GM21423 (cell line): ENCODE measurements around the gene MSL3.

Experiments used
- ATAC-seq: cut with Tn5 transposase; IDR thresholded peaks from one replicate; pipeline ENCODE4 v1.9.1; 2021; ENCODE audit warnings: mild to moderate bottlenecking, moderate library complexity; ENCODE audit not compliant: unreplicated experiment

The MSL3 gene

DNA sequence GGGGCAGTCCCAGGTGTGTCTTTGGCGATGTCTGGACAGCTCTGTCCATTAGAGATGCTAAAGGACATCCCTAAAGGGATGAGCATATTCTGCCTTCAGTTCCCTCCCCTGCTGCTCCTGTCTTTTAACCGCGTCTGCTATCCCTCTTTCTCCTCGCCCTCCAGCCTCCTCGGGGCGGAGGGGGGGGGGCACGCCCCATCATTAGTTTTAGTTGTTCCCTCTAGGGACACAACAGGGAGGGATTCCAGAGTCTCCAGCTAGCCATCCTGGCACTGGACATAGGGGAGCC, 1.1 kb downstream of the MSL3 start:
- no peak for ATAC-seq

GRCh38 chrX:11759461-11760311, 1.6 kb downstream of the MSL3 start:
- ATAC-seq: peak; percentile 67

DNA sequence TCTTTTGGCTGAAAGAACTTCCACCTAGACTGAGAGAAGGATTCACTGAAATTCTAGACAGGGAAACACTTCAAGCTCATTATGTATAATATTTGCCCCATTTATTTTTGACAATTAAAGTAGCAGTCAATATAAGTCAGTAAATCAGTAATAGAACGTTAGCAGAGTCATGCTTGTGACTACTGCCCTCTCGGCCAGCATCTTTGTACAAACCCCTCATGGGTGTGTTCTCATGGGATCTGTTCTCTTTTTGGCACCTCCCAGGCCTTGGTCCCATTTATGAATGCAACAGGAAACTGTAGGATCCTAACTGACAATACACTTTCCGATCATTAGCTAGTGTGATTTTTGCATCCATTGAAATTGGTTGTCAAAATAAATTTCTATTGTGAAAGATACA, 2.9 kb downstream of the MSL3 start:
- ATAC-seq: no peak

DNA sequence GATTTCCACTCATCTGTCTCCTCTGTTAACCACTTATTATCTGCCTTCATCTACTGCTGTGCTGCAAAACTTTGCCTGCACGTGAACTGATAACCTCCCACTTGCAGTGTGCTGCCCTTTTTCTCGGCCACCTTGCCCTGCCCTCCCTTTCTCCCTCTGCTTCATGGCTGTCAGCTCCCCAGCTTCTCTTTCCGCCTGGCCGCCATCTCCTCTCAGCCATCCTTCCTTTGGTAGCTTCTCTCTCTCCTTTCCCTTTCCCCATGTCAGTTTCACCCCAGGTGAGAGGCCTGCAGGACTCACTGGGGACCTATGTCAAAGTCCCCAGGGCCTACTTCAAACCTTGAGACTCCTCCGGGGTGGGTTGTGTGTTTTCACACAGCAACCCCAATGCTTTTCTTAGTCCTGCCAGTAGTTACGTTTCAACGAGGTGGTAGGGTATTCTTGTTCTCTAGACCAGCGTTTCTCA, 6.6 kb downstream of the MSL3 start:
- ATAC-seq: no peak

DNA sequence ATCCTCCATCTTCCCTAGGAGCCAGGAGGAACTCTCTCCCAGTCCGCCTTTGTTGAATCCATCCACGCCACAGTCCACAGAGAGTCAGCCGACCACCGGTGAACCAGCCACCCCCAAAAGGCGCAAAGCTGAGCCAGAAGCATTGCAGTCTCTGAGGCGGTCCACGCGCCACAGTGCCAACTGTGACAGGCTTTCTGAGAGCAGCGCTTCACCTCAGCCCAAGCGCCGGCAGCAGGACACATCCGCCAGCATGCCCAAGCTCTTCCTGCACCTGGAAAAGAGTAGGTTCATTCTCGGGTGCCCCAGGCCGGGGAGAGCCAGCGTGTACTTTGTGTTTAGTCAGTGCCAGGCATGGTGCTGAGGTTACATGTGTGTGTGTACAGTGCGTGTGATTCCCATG, 7.4 kb downstream of the MSL3 start:
- no peak for ATAC-seq

GRCh38 chrX:11766487-11766886, 8.4 kb downstream of the MSL3 start:
- ATAC-seq: no peak

- peak; percentile 56 for ATAC-seq
Measured at GRCh38 chrX:11768039-11768438, 10.0 kb downstream of the MSL3 start.

DNA sequence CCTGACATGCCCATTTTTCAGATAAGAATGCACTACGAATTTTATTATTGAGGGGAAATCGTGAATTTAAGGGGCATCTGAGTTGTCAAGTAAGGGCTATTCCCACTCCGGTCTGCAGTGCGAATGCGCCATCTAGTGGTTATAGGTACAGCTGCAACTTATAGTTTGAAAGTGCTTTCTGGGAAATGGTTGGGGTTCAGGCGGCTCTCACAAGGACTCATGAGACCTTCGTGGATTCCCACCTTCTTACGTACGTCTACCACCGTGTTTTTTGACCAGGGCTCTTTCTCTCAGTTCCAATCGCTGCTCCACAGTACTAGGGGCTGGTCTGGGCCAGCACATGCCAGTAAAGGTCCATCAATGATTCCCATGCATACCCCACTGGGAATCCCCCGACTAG, 12.3 kb downstream of the MSL3 start:
- ATAC-seq: peak; percentile 69

- no peak for ATAC-seq
Measured at GRCh38 chrX:11778230-11778629, 20.2 kb downstream of the MSL3 start.

DNA sequence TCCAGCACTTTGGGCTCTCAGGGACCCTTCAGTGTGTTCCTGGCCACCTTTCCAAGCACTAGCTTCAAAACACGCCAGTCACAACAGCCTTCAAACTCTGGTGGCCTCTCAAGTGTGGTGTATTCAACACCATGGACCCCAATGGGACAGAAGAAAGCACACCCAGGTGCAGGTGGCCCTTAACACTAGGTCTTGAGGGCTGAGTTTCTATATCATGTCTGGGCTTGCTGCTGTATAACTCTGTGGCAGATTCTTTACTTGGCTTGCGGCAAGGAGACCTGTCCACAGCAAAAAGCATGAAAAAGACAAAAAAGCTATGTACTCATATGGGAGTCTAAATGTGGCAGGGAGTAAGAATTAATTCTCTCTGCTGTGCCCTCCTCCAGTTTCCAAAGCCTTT, 23.1 kb downstream of the MSL3 start:
- ATAC-seq: no peak

- ATAC-seq: no peak
Measured at GRCh38 chrX:11781734-11782370, 23.8 kb downstream of the MSL3 start.

- no peak for ATAC-seq
Measured at GRCh38 chrX:11784543-11784942, 26.5 kb downstream of the MSL3 start.

- ATAC-seq: no peak
Measured at GRCh38 chrX:11786862-11787261, 28.8 kb downstream of the MSL3 start.

DNA sequence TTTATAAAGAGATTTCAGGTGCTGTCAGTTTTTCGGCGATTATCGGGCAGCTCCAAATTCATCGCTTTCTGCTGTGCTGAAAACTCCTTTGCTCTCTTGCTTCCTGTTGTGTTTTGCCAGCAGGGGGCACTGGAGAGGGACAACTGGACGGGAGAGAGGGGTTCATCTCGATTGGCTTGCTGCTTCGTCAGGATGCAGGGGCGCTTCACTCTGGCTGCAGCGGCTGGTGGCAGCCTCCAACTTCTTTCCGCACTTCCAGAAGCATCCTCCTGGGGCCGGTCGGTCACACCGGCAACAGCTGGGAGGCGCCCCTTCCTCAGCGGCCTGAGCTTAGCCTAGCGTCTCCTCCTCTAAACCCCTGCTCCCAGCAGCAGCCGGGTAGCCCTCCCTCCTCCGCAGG, 29.5 kb downstream of the MSL3 start:
- ATAC-seq: no peak

- ATAC-seq: peak; percentile 26
Measured at GRCh38 chrX:11789809-11790208, 31.8 kb downstream of the MSL3 start.

GRCh38 chrX:11791090-11791489, 33.1 kb downstream of the MSL3 start:
- no peak for ATAC-seq

- ATAC-seq: no peak
Measured at GRCh38 chrX:11791537-11791936, 33.5 kb downstream of the MSL3 start.

- peak; percentile 88 for ATAC-seq
Measured at GRCh38 chrX:11792461-11793421, 34.7 kb downstream of the MSL3 start.

GRCh38 chrX:11793734-11794133, 35.7 kb downstream of the MSL3 start:
- ATAC-seq: no peak

DNA sequence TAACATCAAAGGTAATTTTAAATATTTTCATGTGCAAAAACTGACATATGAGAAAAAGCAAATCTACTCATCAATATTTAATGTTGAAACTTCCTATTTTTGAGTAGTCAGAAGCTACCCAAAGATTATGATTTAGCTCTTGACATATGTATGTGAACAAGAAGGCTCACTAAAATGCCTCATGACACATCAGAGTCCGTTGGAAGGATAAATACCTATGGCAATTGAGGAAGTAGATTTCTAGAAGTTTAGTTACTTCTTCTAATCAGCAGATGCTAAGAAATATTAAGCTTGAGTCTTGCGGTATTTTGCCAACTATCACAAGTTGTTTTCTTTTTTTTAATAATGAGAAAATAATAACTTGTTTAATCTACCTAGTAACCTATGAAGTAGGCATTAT, 55.3 kb downstream of the MSL3 start:
- ATAC-seq: no peak
